Hepatic stellate cell (primary cell): ENCODE results near the gene NPIPB2.
A peak's percentile ranks its signal among the peaks of the same experiment; 100 is the strongest.

Experiments
- DNase-seq: peaks from one replicate; pipeline ENCODE4 v3.0.0; 2011; ENCODE audit warnings: low spot score

NPIPB2 gene

DNA sequence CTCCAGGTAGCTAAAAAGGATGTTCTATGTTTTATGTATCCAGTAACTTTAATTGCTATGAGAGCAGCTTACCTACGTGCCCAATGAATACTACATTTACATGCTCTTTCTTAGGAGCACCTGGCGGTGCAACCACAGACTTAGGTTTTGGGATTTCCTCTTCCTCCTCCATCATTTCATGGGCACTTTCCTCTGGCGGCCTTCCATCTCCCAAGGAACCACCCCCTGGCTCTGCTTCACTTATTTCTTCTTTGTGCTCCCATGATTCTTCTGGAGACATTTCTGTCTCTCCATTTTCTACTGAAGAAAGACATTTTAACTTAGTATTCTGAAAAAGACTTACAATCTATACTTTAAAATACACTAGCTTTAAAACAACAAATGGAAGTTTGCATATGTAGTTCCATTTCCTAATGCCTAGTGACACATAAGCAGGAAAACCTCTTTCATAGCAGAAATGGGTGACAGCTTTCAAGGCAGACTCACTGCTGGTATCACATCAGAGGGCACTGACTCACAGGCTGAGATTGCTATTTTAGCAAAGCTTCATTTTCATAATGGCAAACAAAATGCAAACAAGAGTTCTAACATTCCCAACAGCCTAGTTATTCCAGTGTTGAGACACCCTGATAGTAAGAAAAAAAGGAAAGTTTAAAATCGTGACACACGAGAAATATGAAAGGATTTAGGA is 45.2 kb downstream of the NPIPB2 start:
- DNase-seq: peak; percentile 76

DNA sequence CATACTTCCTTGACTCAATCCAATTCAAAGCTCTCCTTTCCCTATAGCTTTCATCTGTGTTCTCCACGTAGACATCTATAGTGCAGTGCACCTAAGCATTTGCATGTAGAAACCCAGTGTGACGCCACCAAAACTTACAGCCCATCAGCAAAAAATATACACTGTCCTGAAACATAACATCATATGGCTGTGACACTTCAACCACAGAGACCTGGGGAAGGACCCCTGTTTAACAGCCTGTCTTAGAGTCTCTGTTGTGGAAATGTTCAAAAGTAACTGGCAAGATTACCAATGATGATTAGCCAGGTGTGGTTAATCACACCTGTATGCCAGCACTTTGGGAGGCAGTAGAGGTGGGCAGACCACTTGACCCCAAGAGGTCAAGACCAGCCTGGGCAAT is 48.3 kb downstream of the NPIPB2 start:
- DNase-seq: no peak

DNA sequence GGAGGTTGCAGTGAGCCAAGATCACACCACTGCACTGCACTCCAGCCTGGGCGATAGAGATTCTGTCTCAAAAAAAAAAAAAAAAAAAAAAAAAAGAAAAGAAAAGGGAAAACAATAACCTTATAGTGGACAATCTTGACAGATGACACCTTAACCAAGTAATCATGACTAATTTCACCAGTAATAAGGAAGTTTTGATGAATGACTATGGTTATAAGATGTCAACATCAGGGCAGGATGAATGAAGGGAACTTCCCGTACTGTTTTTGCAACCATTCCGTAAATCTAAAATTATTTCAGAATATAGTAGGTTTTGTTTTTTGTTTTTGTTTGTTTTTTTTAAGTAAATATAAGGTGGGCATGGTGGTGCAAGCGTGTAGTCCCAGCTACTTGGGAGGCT is 49.1 kb downstream of the NPIPB2 start:
- no peak for DNase-seq

DNA sequence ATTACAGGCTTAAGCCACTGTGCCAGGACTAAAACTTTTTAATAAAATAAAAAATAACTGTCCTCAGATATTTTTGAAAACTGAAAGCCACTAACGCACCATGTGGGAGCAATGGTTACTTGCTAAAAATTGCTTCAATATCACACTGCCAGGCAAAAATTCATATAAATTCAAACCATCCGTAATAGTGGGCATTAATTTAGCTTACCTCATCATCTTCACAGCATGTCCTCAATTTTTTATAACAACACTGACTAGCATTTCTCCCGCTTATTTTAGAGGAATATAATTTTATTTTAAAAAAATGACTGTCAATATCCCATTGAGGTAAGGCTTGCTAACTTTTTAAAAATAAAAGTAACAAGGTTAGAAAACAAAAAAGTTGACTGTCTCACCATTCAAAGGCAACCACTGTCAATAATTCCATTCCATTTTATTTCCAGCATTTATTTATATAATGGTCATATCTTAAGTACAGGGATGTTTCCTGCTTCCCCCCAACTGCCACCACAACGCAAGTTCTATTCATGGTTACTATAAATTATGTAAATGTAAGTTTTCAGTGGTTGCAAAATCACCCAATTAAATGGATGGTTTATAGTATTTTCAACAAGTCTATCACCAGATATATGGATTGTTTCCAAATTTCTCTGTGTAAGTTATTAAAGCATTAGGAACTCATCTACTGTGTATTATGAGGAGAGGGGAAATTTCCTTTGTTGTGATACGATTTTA is 51.4 kb downstream of the NPIPB2 start:
- no peak for DNase-seq

DNA sequence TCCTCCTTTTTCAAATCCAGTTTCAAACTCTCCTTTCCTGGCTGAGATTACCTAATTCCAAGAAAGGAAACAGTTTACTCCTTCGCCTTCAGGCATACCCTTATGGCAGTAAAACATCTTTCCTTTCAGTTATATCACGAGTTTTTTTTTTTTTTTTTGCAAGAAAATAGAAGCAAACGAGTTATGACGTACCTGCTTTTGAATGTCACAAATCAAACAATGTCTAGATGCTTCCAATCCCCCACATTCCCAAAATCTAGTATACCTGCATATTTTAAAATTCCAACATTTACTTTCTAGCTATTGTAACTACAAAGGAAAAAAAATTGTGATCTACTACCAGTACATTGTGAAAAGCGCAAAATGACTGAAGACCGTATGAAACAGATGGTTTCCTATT is 55.0 kb downstream of the NPIPB2 start:
- DNase-seq: no peak

DNA sequence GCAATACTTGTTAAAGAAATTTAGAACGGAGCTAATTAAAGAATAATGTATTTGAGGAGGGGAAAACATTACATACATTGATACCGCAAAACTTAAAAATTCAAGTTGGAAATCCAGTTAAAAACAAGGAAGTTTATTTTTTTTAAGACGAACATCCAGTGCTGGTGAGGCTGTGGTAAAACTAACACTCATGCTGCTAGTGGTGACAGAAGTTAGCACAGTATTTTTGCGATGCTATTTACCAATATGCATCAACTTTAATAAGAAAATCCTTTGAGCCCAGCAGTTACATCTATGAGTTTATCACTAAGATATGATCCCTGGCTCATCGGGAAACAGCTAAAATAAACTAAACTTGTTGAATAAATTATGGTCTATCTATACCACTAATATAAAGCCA is 57.8 kb downstream of the NPIPB2 start:
- no peak for DNase-seq

DNA sequence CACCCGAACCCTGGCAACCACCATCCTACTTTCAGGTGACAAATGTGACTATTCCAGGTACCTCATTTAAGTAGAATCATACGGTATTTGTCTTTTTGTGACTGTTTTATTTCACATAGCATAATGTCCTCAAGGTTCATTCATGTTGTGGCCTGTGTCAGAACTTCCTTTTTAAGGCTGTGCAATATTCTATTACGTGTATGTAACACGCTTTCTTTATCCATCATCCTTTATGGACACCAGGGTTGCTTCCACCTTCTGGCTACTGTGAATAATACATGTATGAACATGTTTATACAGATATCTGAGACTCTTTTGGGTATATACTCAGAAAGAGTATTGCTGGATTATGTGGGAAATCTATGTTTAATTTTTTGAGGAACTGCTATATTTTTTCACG is 61.8 kb downstream of the NPIPB2 start:
- no peak for DNase-seq

DNA sequence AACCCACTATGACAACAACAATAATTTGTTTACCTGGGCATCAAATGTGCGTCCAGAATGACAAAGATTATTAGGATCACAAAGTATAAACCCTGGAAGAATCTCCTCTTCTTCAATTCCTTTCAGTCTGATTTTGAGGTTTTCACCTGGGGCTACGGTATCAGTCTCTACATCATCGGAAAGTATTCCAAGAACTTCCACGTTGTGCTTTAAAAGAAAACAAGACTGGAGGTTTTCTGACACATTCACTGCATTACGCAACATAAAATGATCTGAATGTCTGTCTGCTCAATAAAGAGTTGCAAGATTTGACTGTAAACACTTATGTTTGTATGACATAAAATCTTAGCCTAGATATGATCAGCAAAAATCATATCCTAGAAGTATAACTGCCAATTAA is 64.5 kb downstream of the NPIPB2 start:
- no peak for DNase-seq
